Upper lobe of left lung (tissue), 6 donors: Measurements from ENCODE around the gene CELSR2. TPM values are rescaled to one million over a fixed set of nuclear protein-coding genes. Genes with fewer than 3 reads are reported as not detected.

Source experiments
- ATAC-seq, 2 donors: fragments of 200-7000 bp; cut with Tn5 transposase; one replicate each; pipeline ENCODE4 v1.9.1; 2022; ENCODE audit warnings: mild to moderate bottlenecking in 2 of 2, moderate library complexity in 2 of 2; ENCODE audit not compliant: low FRiP score in 2 of 2
- DNase-seq, 2 donors: peaks; one replicate each; pipeline ENCODE4 v3.0.0-alpha.2; 2019 to 2020
- H3K27ac ChIP-seq, 4 donors: fragments of 200-600 bp; sonication (generic); one replicate each; pipeline ENCODE4 v1.5.1; 2016 to 2019
- H3K27me3 ChIP-seq, 4 donors: fragments of 200-600 bp; sonication (generic); one replicate each; pipeline ENCODE4 v1.5.1; 2017 to 2019
- H3K36me3 ChIP-seq, 4 donors: fragments of 200-600 bp; sonication (generic); one replicate each; pipeline ENCODE4 v1.5.1; 2016 to 2019
- H3K4me1 ChIP-seq, 4 donors: fragments of 200-600 bp; sonication (generic); one replicate each; pipeline ENCODE4 v1.5.1; 2018 to 2019
- H3K4me3 ChIP-seq, 4 donors: fragments of 200-600 bp; sonication (generic); one replicate each; pipeline ENCODE4 v1.5.1; 2017 to 2019; ENCODE audit warnings: mild to moderate bottlenecking in 2 of 4, moderate library complexity in 1 of 4
- H3K9me3 ChIP-seq, 4 donors: fragments of 200-600 bp; sonication (generic); one replicate each; pipeline ENCODE4 v1.5.1; 2018 to 2019
- EP300 ChIP-seq, 4 donors: sonication (generic); formaldehyde crosslinking; IDR thresholded peaks; one replicate each; pipeline ENCODE4 v1.5.1; 2017; ENCODE audit warnings: antibody characterized with exemption in 4 of 4, control low read depth in 2 of 4
- POLR2A ChIP-seq, 4 donors: fragments of 450-650 bp; IDR thresholded peaks; one replicate each; pipeline ENCODE4 v1.5.1; 2016 to 2017; ENCODE audit warnings: antibody characterized with exemption in 4 of 4, mild to moderate bottlenecking in 2 of 4
- POLR2AphosphoS5 ChIP-seq, 2 donors: sonication (generic); formaldehyde crosslinking; IDR thresholded peaks; one replicate each; pipeline ENCODE4 v1.5.1; 2017; ENCODE audit warnings: antibody characterized with exemption in 2 of 2
- WGBS, 2 donors: methylation state at CpG; one replicate each; pipeline ENCODE4 v1.1.5; 2017 to 2018; 5-methylcytosine and 5-hydroxymethylcytosine counted together
- total RNA-seq, 6 donors: library from RNA; depleted of rRNA in 4 of 6; stranded (reverse); fragments of >200 nt in 4 of 6; gene quantifications; one replicate each; pipeline versions ENCODE4 v1.1.0 to v1.2.1, GENCODE V29; 2016 to 2021
- TF ChIP-seq, protein P1 (sequence below), 6 experiments: fragments of 450-650 bp in 4 of 6; fragments of 200-600 bp in 2 of 6; sonication (generic) in 2 of 6; IDR thresholded peaks; one replicate each; pipeline ENCODE4 v1.5.1; 2016 to 2019; ENCODE audit warnings: antibody characterized with exemption in 6 of 6
- donor health status: DM: no; HTN: no; CAD: no; lungs with moderate emphysema.
- donor health status: DM: no; HTN: yes; CAD: no; lungs with severe emphysema.

Gene CELSR2
- total RNA-seq, 6 donors from 2014 or later = 5.9 to 27.2 (median 8.8) TPM

GRCh38 chr1:109316506-109316905, 67.2 kb downstream of the CELSR2 start:
- no peak for DNase-seq
- ATAC-seq = no peak
- Histone ChIP-seq H3K4me1 (peaks cover 0 to 10% (median 3%) of the 10 kb centered on the region in 4 donors), H3K27ac (no peak overlapping the region), H3K4me3 (no peak overlapping the region), H3K9me3 (no peaks in the 10 kb centered on the region), H3K36me3 (peaks cover 29 to 98% (median 58%) of the 10 kb centered on the region in 4 donors), H3K27me3 (no peaks in the 10 kb centered on the region)
- 93 to 97% methylated on average over 1 of the region's 1 CpG for WGBS, 2 donors
- TF ChIP-seq POLR2A (IDR thresholded peaks at IDR 0.05) = no peak
- TF ChIP-seq, protein P1, sequence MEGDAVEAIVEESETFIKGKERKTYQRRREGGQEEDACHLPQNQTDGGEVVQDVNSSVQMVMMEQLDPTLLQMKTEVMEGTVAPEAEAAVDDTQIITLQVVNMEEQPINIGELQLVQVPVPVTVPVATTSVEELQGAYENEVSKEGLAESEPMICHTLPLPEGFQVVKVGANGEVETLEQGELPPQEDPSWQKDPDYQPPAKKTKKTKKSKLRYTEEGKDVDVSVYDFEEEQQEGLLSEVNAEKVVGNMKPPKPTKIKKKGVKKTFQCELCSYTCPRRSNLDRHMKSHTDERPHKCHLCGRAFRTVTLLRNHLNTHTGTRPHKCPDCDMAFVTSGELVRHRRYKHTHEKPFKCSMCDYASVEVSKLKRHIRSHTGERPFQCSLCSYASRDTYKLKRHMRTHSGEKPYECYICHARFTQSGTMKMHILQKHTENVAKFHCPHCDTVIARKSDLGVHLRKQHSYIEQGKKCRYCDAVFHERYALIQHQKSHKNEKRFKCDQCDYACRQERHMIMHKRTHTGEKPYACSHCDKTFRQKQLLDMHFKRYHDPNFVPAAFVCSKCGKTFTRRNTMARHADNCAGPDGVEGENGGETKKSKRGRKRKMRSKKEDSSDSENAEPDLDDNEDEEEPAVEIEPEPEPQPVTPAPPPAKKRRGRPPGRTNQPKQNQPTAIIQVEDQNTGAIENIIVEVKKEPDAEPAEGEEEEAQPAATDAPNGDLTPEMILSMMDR (IDR thresholded peaks at IDR 0.05) = no peak

DNA sequence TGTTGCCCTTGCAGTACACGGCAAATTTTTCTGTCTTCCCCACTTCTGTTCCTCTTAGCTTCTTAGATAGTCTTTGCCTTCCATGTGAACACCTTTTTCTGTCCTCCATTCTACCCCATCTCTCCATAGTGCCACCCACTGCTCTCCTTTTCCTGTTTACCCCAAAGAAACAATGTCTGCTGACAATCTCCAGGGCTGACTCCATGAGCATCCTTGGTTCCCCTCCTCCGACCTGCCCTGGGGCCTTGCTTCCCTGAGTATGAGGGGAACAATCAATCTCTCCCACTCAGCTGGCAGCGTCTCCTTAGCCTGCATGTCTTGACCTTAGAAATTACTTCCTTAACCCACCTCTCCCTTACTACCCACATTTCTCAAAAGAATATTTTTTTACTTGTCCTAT, 69.8 kb downstream of the CELSR2 start:
- WGBS, 2 donors = 82 to 85% methylated on average over 3 of the region's 3 CpGs
- DNase-seq = no peak
- Histone ChIP-seq H3K9me3 (no peaks in the 10 kb centered on the region), H3K27ac (no peak overlapping the region), H3K4me3 (no peak overlapping the region), H3K36me3 (peaks cover 45 to 100% (median 76%) of the 10 kb centered on the region in 4 donors), H3K4me1 (no peaks in the 10 kb centered on the region), H3K27me3 (no peaks in the 10 kb centered on the region)
- no peak for ATAC-seq
- no peak for TF ChIP-seq POLR2AphosphoS5 (IDR thresholded peaks at IDR 0.05)
- TF ChIP-seq POLR2A (IDR thresholded peaks at IDR 0.05) = no peak
- TF ChIP-seq, protein P1 (IDR thresholded peaks at IDR 0.05) = no peak
- TF ChIP-seq EP300 (IDR thresholded peaks at IDR 0.05) = no peak

DNA sequence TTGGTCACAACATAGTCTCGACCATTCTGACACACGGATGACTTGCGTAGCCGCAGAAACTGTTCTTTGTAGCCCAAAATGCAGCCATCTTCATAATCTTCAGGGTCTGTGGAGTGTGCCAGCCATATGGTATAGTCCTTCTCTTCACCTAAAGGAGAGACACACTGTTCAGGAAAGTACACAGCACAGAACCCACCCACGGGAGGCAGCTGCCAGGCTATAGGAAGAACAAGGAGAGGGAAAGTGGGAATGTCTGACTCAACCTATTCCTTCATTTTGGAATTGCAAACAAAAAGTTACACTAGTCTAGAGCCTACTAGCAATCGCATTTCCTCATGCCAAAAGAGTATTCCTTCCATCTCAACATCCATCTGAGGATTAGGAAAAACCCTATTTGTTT, 73.6 kb downstream of the CELSR2 start:
- DNase-seq (no peak), ATAC-seq (no peak)
- Histone ChIP-seq H3K27ac (no peak overlapping the region), H3K4me1 (no peaks in the 10 kb centered on the region), H3K36me3 (peaks cover 54 to 92% (median 75%) of the 10 kb centered on the region in 4 donors), H3K27me3 (no peaks in the 10 kb centered on the region), H3K9me3 (no peaks in the 10 kb centered on the region), H3K4me3 (no peak overlapping the region)
- WGBS, 2 donors = 93 to 97% methylated on average over 6 of the region's 6 CpGs
- TF ChIP-seq EP300 (IDR thresholded peaks at IDR 0.05) = no peak
- TF ChIP-seq, protein P1 (IDR thresholded peaks at IDR 0.05) = no peak
- TF ChIP-seq POLR2AphosphoS5 (IDR thresholded peaks at IDR 0.05) = no peak

Other genes starting within 250 kb of the CELSR2 start
- gene WDR47, start 207.4 kb upstream of the CELSR2 start, total RNA-seq = 10 to 100 TPM in 4 of 6 donors, 1 to 10 TPM in 2; 5.2 to 21.0 (median 13.9) TPM
- gene TAF13, start 173.5 kb upstream of the CELSR2 start, total RNA-seq = 10 to 100 TPM; 11.5 to 54.6 (median 35.7) TPM
- gene TMEM167B, start 158.8 kb upstream of the CELSR2 start, total RNA-seq = 10 to 100 TPM; 13.2 to 43.6 (median 30.5) TPM
- 10 to 100 TPM; 14.7 to 49.3 (median 24.4) TPM for gene ELAPOR1, start 135.4 kb upstream of the CELSR2 start, total RNA-seq
- gene SARS1, start 35.6 kb upstream of the CELSR2 start, total RNA-seq = 100 to 1,000 TPM; 126 to 212 (median 160) TPM
- 10 to 100 TPM in 2 of 6 donors, 1 to 10 TPM in 4; 1.5 to 16.8 (median 4.9) TPM for gene PSRC1, start 33.6 kb downstream of the CELSR2 start, total RNA-seq
- 1 to 10 TPM in 5 of 6 donors, not detected in 1; 1.8 to 8.6 (median 3.1) TPM for gene MYBPHL, start 57.5 kb downstream of the CELSR2 start, total RNA-seq
- gene SORT1, start 148.4 kb downstream of the CELSR2 start, total RNA-seq = 100 to 1,000 TPM; 105 to 222 (median 116) TPM
- 10 to 100 TPM; 15.2 to 69.5 (median 29.8) TPM for gene PSMA5, start 176.9 kb downstream of the CELSR2 start, total RNA-seq
- 1 to 10 TPM in 4 of 6 donors, under 1 TPM in 2; 0.30 to 3.1 (median 1.1) TPM for gene SYPL2, start 217.0 kb downstream of the CELSR2 start, total RNA-seq
- gene ATXN7L2, start 234.4 kb downstream of the CELSR2 start, total RNA-seq = 10 to 100 TPM in 1 of 6 donors, 1 to 10 TPM in 5; 2.3 to 19.9 (median 5.3) TPM
- gene CYB561D1, start 244.6 kb downstream of the CELSR2 start, total RNA-seq = 10 to 100 TPM in 3 of 6 donors, 1 to 10 TPM in 3; 4.2 to 16.4 (median 9.9) TPM